ENCODE results near the gene BTBD16. TPM values are rescaled to one million over a fixed set of nuclear protein-coding genes. Genes with fewer than 3 reads are reported as not detected.

Gene BTBD16
- total RNA-seq, 1 donor from 2014 or later: not detected

DNA sequence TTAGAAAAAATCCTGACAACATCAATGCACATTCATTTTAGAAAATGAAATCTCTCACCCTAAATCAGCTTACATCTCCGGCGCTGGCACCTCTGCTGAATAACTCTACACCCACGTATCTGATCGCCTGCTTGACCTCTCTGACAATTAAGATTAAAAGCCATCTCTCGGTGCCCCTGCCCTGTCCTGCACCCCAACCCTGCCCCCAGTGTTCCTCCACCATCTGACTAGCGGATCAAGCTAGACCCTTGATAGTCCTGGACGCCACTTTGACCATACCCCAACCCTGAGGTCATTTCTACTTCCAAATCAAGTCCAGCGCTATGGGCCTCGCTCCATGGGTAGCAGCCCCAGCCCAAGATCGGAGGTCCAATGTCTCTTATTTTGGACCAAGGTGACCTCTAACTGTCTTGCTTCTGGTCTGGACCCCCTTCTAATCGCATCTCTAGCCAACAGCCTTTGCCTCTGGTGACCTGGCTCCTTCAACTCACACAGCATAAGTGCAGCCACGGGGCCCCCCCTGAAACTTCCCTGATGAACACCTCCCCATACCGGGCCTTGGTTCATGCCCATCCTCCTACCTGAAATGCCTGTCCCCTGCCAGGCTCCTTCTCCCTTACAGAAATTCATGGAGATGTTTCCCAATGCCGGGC lies 28.5 kb downstream of the BTBD16 start:
- Histone ChIP-seq H3K27me3 (ENCODE audit: control insufficient read depth in 3 of 3, insufficient read depth in 3 of 3, low read length in 3 of 3) (peaks cover 0 to 3% (median 0%) of the 10 kb centered on the region in 3 donors), H3K4me3 (ENCODE audit: low read length in 3 of 3) (no peak overlapping the region), H3K9ac (ENCODE audit: low read depth in 1 of 3, low read length in 3 of 3) (no peak overlapping the region), H3K9me3 (ENCODE audit: control insufficient read depth in 3 of 3, low read length in 3 of 3) (no peaks in the 10 kb centered on the region), H3K36me3 (ENCODE audit: control insufficient read depth in 3 of 3, insufficient read depth in 3 of 3, low read length in 3 of 3) (no peaks in the 10 kb centered on the region), H3K4me1 (ENCODE audit: control insufficient read depth in 3 of 3, insufficient read depth in 3 of 3, low read length in 3 of 3) (peaks cover 0 to 16% (median 13%) of the 10 kb centered on the region in 3 donors), H3K27ac (ENCODE audit: low read depth, low read length) (no peak overlapping the region)

DNA sequence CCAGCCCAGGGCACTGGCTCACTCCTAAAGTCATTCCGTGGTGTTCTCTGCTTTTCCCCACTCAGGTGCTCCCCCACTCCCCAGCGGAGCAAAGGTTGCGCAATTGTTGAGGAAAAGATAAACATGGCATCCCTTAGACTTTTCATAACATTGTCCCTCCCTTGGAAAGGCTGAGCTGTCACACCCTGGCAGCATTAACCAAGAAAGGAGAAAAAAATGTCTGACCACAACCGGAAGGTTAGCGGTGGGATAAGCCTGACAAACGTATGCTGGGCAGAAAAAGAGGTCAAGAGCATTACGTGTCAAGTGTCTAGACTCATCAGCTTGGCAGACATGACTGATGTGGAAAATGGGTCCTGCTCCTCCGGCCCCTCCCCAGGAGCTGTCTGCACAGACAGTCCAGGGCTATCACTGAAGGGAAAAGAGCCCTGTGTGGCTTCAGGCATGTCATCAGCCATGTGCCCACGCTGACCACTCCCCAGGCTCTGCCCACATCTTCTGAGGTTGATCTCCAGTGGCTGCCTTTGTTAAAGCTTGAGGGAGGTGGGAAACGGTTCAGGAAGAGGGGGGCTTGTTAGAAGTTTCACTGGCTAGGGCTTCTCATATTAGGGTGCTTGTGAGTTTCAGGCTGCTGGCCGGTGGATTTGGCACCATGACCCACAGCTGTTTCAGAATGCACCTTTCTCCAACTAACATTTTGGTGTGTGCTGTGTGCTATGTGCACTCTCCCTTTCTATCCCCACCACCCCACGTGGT lies 30.1 kb downstream of the BTBD16 start:
- Histone ChIP-seq H3K4me1 (ENCODE audit: control insufficient read depth in 3 of 3, insufficient read depth in 3 of 3, low read length in 3 of 3) (peaks cover 0 to 16% (median 13%) of the 10 kb centered on the region in 3 donors), H3K27me3 (ENCODE audit: control insufficient read depth in 3 of 3, insufficient read depth in 3 of 3, low read length in 3 of 3) (peaks cover 0 to 3% (median 0%) of the 10 kb centered on the region in 3 donors), H3K36me3 (ENCODE audit: control insufficient read depth in 3 of 3, insufficient read depth in 3 of 3, low read length in 3 of 3) (no peaks in the 10 kb centered on the region), H3K9ac (ENCODE audit: low read depth in 1 of 3, low read length in 3 of 3) (peak overlapping the region in 1 of 3 donors; percentile 16), H3K9me3 (ENCODE audit: control insufficient read depth in 3 of 3, low read length in 3 of 3) (peaks cover 0 to 3% (median 0%) of the 10 kb centered on the region in 3 donors), H3K4me3 (ENCODE audit: low read length in 3 of 3) (no peak overlapping the region), H3K27ac (ENCODE audit: low read depth, low read length) (peak overlapping the region; percentile 64)

- H3K9me3 ChIP-seq (ENCODE audit: control insufficient read depth in 3 of 3, low read length in 3 of 3): peaks cover 0 to 3% (median 0%) of the 10 kb centered on the region in 3 donors
- H3K27ac ChIP-seq (ENCODE audit: low read depth, low read length): peak overlapping the region; percentile 64
- no peaks in the 10 kb centered on the region for H3K36me3 ChIP-seq (ENCODE audit: control insufficient read depth in 3 of 3, insufficient read depth in 3 of 3, low read length in 3 of 3)
- H3K4me3 ChIP-seq (ENCODE audit: low read length in 3 of 3): no peak overlapping the region
- peak overlapping the region in 1 of 3 donors; percentile 4 for H3K9ac ChIP-seq (ENCODE audit: low read depth in 1 of 3, low read length in 3 of 3)
- peaks cover 0 to 16% (median 13%) of the 10 kb centered on the region in 3 donors for H3K4me1 ChIP-seq (ENCODE audit: control insufficient read depth in 3 of 3, insufficient read depth in 3 of 3, low read length in 3 of 3)
- peaks cover 0 to 3% (median 0%) of the 10 kb centered on the region in 3 donors for H3K27me3 ChIP-seq (ENCODE audit: control insufficient read depth in 3 of 3, insufficient read depth in 3 of 3, low read length in 3 of 3)
Measured at GRCh38 chr10:122301811-122302115, 30.7 kb downstream of the BTBD16 start.

- Histone ChIP-seq H3K9ac (ENCODE audit: low read depth in 1 of 3, low read length in 3 of 3) (peak overlapping the region in 1 of 3 donors; percentile 4), H3K9me3 (ENCODE audit: control insufficient read depth in 3 of 3, low read length in 3 of 3) (peaks cover 0 to 3% (median 0%) of the 10 kb centered on the region in 3 donors), H3K36me3 (ENCODE audit: control insufficient read depth in 3 of 3, insufficient read depth in 3 of 3, low read length in 3 of 3) (no peaks in the 10 kb centered on the region), H3K27ac (ENCODE audit: low read depth, low read length) (peak overlapping the region; percentile 64), H3K27me3 (ENCODE audit: control insufficient read depth in 3 of 3, insufficient read depth in 3 of 3, low read length in 3 of 3) (peaks cover 0 to 3% (median 0%) of the 10 kb centered on the region in 3 donors), H3K4me3 (ENCODE audit: low read length in 3 of 3) (no peak overlapping the region), H3K4me1 (ENCODE audit: control insufficient read depth in 3 of 3, insufficient read depth in 3 of 3, low read length in 3 of 3) (peaks cover 0 to 18% (median 13%) of the 10 kb centered on the region in 3 donors)
Measured at GRCh38 chr10:122302315-122302714, 31.2 kb downstream of the BTBD16 start.

- peaks cover 5 to 30% (median 19%) of the 10 kb centered on the region in 3 donors for H3K4me1 ChIP-seq (ENCODE audit: control insufficient read depth in 3 of 3, insufficient read depth in 3 of 3, low read length in 3 of 3)
- no peak overlapping the region for H3K27ac ChIP-seq (ENCODE audit: low read depth, low read length)
- no peak overlapping the region for H3K4me3 ChIP-seq (ENCODE audit: low read length in 3 of 3)
- no peaks in the 10 kb centered on the region for H3K36me3 ChIP-seq (ENCODE audit: control insufficient read depth in 3 of 3, insufficient read depth in 3 of 3, low read length in 3 of 3)
- H3K9me3 ChIP-seq (ENCODE audit: control insufficient read depth in 3 of 3, low read length in 3 of 3): peaks cover 0 to 3% (median 0%) of the 10 kb centered on the region in 3 donors
- peaks cover 0 to under 1% (median 0%) of the 10 kb centered on the region in 3 donors for H3K27me3 ChIP-seq (ENCODE audit: control insufficient read depth in 3 of 3, insufficient read depth in 3 of 3, low read length in 3 of 3)
- no peak overlapping the region for H3K9ac ChIP-seq (ENCODE audit: low read depth in 1 of 3, low read length in 3 of 3)
Measured at GRCh38 chr10:122303271-122304053, 32.4 kb downstream of the BTBD16 start.

GRCh38 chr10:122304054-122304579 lies 33.0 kb downstream of the BTBD16 start:
- no peak overlapping the region for H3K4me3 ChIP-seq (ENCODE audit: low read length in 3 of 3)
- no peak overlapping the region for H3K9ac ChIP-seq (ENCODE audit: low read depth in 1 of 3, low read length in 3 of 3)
- H3K27ac ChIP-seq (ENCODE audit: low read depth, low read length): no peak overlapping the region
- H3K27me3 ChIP-seq (ENCODE audit: control insufficient read depth in 3 of 3, insufficient read depth in 3 of 3, low read length in 3 of 3): no peaks in the 10 kb centered on the region
- H3K36me3 ChIP-seq (ENCODE audit: control insufficient read depth in 3 of 3, insufficient read depth in 3 of 3, low read length in 3 of 3): no peaks in the 10 kb centered on the region
- peaks cover 0 to 3% (median 0%) of the 10 kb centered on the region in 3 donors for H3K9me3 ChIP-seq (ENCODE audit: control insufficient read depth in 3 of 3, low read length in 3 of 3)
- peaks cover 11 to 32% (median 19%) of the 10 kb centered on the region in 3 donors for H3K4me1 ChIP-seq (ENCODE audit: control insufficient read depth in 3 of 3, insufficient read depth in 3 of 3, low read length in 3 of 3)

GRCh38 chr10:122306282-122306681 lies 35.2 kb downstream of the BTBD16 start:
- Histone ChIP-seq H3K9me3 (ENCODE audit: control insufficient read depth in 3 of 3, low read length in 3 of 3) (peaks cover 0 to 3% (median 0%) of the 10 kb centered on the region in 3 donors), H3K4me1 (ENCODE audit: control insufficient read depth in 3 of 3, insufficient read depth in 3 of 3, low read length in 3 of 3) (peaks cover 11 to 28% (median 19%) of the 10 kb centered on the region in 3 donors), H3K9ac (ENCODE audit: low read depth in 1 of 3, low read length in 3 of 3) (no peak overlapping the region), H3K4me3 (ENCODE audit: low read length in 3 of 3) (no peak overlapping the region), H3K36me3 (ENCODE audit: control insufficient read depth in 3 of 3, insufficient read depth in 3 of 3, low read length in 3 of 3) (no peaks in the 10 kb centered on the region), H3K27ac (ENCODE audit: low read depth, low read length) (no peak overlapping the region), H3K27me3 (ENCODE audit: control insufficient read depth in 3 of 3, insufficient read depth in 3 of 3, low read length in 3 of 3) (no peaks in the 10 kb centered on the region)

DNA sequence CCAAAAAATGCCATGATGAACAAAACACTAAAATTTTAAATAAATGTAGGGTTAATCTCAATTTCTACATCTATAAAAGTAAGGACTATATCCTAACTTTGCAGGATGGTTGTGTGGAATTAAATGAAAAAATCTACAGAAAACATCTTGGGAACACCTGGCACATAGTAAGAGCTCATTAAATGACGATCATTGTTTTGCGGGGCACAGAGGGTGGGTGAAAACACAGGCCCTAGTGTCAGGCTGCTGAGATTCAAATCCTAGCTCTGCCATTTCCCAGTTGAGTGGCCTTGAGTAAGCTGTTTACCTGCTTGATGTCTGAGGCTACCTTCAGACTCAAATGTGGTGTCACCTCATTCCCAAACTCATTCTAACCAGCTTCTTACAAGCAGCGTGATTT lies 35.6 kb downstream of the BTBD16 start:
- Histone ChIP-seq H3K9me3 (ENCODE audit: control insufficient read depth in 3 of 3, low read length in 3 of 3) (peaks cover 0 to 3% (median 0%) of the 10 kb centered on the region in 3 donors), H3K9ac (ENCODE audit: low read depth in 1 of 3, low read length in 3 of 3) (no peak overlapping the region), H3K27ac (ENCODE audit: low read depth, low read length) (peak overlapping the region; percentile 92), H3K4me1 (ENCODE audit: control insufficient read depth in 3 of 3, insufficient read depth in 3 of 3, low read length in 3 of 3) (peaks cover 11 to 23% (median 16%) of the 10 kb centered on the region in 3 donors), H3K27me3 (ENCODE audit: control insufficient read depth in 3 of 3, insufficient read depth in 3 of 3, low read length in 3 of 3) (no peaks in the 10 kb centered on the region), H3K36me3 (ENCODE audit: control insufficient read depth in 3 of 3, insufficient read depth in 3 of 3, low read length in 3 of 3) (no peaks in the 10 kb centered on the region), H3K4me3 (ENCODE audit: low read length in 3 of 3) (no peak overlapping the region)

DNA sequence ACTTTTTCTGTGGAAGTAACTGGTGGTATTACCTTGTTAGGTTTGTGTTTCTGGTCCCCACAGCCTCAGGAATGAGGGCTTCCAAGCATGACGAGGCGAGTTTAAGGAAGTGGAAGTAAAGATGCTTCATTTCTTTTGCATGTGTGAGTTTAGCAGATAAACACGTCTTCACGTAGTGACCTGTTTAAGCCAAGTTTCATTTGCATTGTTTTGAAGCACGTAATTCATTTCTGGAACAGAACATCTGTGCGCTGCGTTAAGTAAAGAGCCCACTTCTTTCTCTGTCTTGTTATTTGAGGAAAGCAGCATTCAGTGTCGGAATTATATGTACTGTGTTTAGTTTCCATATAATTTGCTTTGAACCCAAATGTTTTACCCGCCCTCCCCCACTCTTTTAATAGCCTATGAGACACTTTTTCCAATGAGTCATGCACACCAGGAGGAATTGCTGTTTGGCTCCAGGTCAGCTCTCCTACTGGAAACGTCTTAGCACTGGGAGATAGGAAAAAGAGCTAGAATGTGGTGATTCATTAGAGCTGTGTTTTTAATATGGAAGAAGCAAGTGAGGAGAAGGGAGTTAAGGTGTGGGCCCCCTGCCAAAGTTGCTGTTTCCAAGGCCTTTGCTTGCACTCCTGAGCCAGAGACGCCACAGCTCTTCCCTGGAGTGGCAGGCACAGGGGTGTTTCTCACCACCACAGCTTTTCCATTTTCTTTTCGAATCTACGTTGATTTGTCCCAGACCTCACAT lies 36.7 kb downstream of the BTBD16 start:
- Histone ChIP-seq H3K27me3 (ENCODE audit: control insufficient read depth in 3 of 3, insufficient read depth in 3 of 3, low read length in 3 of 3) (no peaks in the 10 kb centered on the region), H3K36me3 (ENCODE audit: control insufficient read depth in 3 of 3, insufficient read depth in 3 of 3, low read length in 3 of 3) (no peaks in the 10 kb centered on the region), H3K4me1 (ENCODE audit: control insufficient read depth in 3 of 3, insufficient read depth in 3 of 3, low read length in 3 of 3) (peaks cover 11 to 23% (median 16%) of the 10 kb centered on the region in 3 donors), H3K27ac (ENCODE audit: low read depth, low read length) (peak overlapping the region; percentile 92), H3K9ac (ENCODE audit: low read depth in 1 of 3, low read length in 3 of 3) (peak overlapping the region; percentile 23 to 57 (median 28)), H3K4me3 (ENCODE audit: low read length in 3 of 3) (peak overlapping the region; percentile 40 to 68 (median 51)), H3K9me3 (ENCODE audit: control insufficient read depth in 3 of 3, low read length in 3 of 3) (peaks cover 0 to 3% (median 0%) of the 10 kb centered on the region in 3 donors)
